OCI-LY7 (cell line): ENCODE measurements around the gene AHSP. TPM values are rescaled to one million over a fixed set of nuclear protein-coding genes. Genes with fewer than 3 reads are reported as not detected.

Experiments
- BruUV-seq: library from RNA; stranded (reverse); fragments of 400-500 nt; replicated peaks from 2 replicates; lab custom pipeline; 2021; lab: Mats Ljungman, UMichigan
- CTCF ChIA-PET: fragments of 300-600 bp; sonication (Branson Sonifier 250); formaldehyde crosslinking; loops from one replicate; lab custom pipeline; 2022; ENCODE audit warnings: antibody characterized with exemption; ENCODE audit not compliant: unreplicated experiment; lab: Charles Lee
- POLR2A ChIA-PET: fragments of 300-600 bp; sonication (Branson Sonifier 250); formaldehyde crosslinking; loops from one replicate; lab custom pipeline; 2022; ENCODE audit warnings: antibody characterized with exemption; lab: Charles Lee
- DNase-seq: peaks from one replicate; pipeline ENCODE4 v3.0.0-alpha.2; 2015; ENCODE audit warnings: low spot score
- H2AFZ ChIP-seq: fragments of 200-600 bp; sonication (generic), shearing (Covaris generic); 2 replicates; pipeline ENCODE4 v1.6.1; 2014; ENCODE audit warnings: mild to moderate bottlenecking, antibody characterized with exemption, low read length, moderate library complexity
- H3K27ac ChIP-seq: fragments of 200-600 bp; sonication (generic); 2 replicates; pipeline ENCODE4 v1.5.1; 2014; ENCODE audit warnings: mixed run types, low read depth, mild to moderate bottlenecking, moderate library complexity, low read length, inconsistent platforms; ENCODE audit not compliant: poor library complexity, severe bottlenecking
- H3K36me3 ChIP-seq: fragments of 200-600 bp; sonication (generic); 2 replicates; pipeline ENCODE4 v1.6.1; 2014; ENCODE audit warnings: mild to moderate bottlenecking, antibody characterized with exemption, low read length, moderate library complexity, mixed read lengths; ENCODE audit not compliant: insufficient read depth
- H3K4me1 ChIP-seq: fragments of 200-600 bp; sonication (generic); 2 replicates; pipeline ENCODE4 v1.5.1; 2014; ENCODE audit warnings: mild to moderate bottlenecking, low read length; ENCODE audit not compliant: insufficient read depth, poor library complexity, severe bottlenecking
- H3K4me2 ChIP-seq: fragments of 200-600 bp; sonication (generic); 2 replicates; pipeline ENCODE4 v1.6.1; 2014; ENCODE audit warnings: mild to moderate bottlenecking, low read length
- H3K4me3 ChIP-seq: fragments of 200-600 bp; sonication (generic); 2 replicates; pipeline ENCODE4 v1.5.1; 2014; ENCODE audit warnings: mild to moderate bottlenecking, low read depth, low read length; ENCODE audit not compliant: poor library complexity, severe bottlenecking
- H3K79me2 ChIP-seq: fragments of 200-600 bp; sonication (generic); 2 replicates; pipeline ENCODE4 v1.6.1; 2016; ENCODE audit warnings: low read depth, mild to moderate bottlenecking, low read length, moderate library complexity, mixed read lengths; ENCODE audit not compliant: insufficient read depth
- H3K9me2 ChIP-seq: fragments of 200-600 bp; sonication (generic); 2 replicates; pipeline ENCODE4 v1.6.1; 2016; ENCODE audit warnings: mild to moderate bottlenecking, low read length, mixed read lengths; ENCODE audit not compliant: insufficient read depth
- H3K9me3 ChIP-seq: fragments of 200-600 bp; sonication (generic); 2 replicates; pipeline ENCODE4 v1.6.1; 2014; ENCODE audit warnings: mild to moderate bottlenecking, mixed run types, low read length, mixed read lengths
- H4K20me1 ChIP-seq: fragments of 200-600 bp; sonication (generic); 2 replicates; pipeline ENCODE4 v1.6.1; 2014; ENCODE audit warnings: mild to moderate bottlenecking, antibody characterized with exemption, low read length, moderate library complexity, mixed read lengths; ENCODE audit not compliant: insufficient read depth
- CTCF ChIP-seq: fragments of 200-600 bp; sonication (generic); conservative IDR thresholded peaks from 2 replicates; pipeline ENCODE4 v1.5.1; 2014; ENCODE audit warnings: mild to moderate bottlenecking, antibody characterized with exemption, low read length, moderate library complexity, mixed read lengths
- EZH2phosphoT487 ChIP-seq: fragments of 200-600 bp; sonication (generic); IDR thresholded peaks from 2 replicates; pipeline ENCODE4 v1.6.1; 2018; ENCODE audit warnings: low read depth, borderline replicate concordance, mild to moderate bottlenecking, mixed run types, antibody characterized with exemption, low read length, moderate library complexity, mixed read lengths
- intact Hi-C: fragments of 100-400 bp; cut with micrococcal nuclease; formaldehyde crosslinking; loops from one replicate; pipeline ENCODE4 v1.10.0; 2022; ENCODE audit not compliant: unreplicated experiment
- total RNA-seq, 2 experiments: library from RNA; depleted of rRNA in 1 of 2; stranded (reverse); fragments of >200 nt in 1 of 2; shearing (Covaris generic) in 1 of 2; gene quantifications; 2 replicates each; pipeline ENCODE4 v1.2.3, GENCODE V29; 2014 to 2022

The AHSP gene
- total RNA-seq, 2 experiments from 2014 or later = not detected

- Histone ChIP-seq H3K9me3 (no peaks in the 10 kb centered on the region), H3K4me1 (no peaks in the 10 kb centered on the region), H3K79me2 (no peaks in the 10 kb centered on the region), H3K4me3 (no peak overlapping the region), H3K36me3 (no peaks in the 10 kb centered on the region), H3K27ac (no peak overlapping the region), H2AFZ (no peak overlapping the region), H3K9me2 (no peaks in the 10 kb centered on the region), H3K4me2 (no peak overlapping the region), H4K20me1 (no peaks in the 10 kb centered on the region)
- no TSS peak for BruUV-seq
- ChIA-PET CTCF (no interaction called here), POLR2A (interaction anchor here (0.7 kb wide), 1 partner anchor 354 kb away, joined by 4 read pairs; no protein-coding TSS in a partner anchor)
- DNase-seq = no peak
- TF ChIP-seq EZH2phosphoT487 (no peak), CTCF (no peak)
- intact Hi-C loops = no loop called here
Observed at GRCh38 chr16:31528523-31529107, 915 bp downstream of the AHSP start.

- POLR2A ChIA-PET = interaction anchor here (0.7 kb wide), 1 partner anchor 353 kb away, joined by 4 read pairs; no protein-coding TSS in a partner anchor
- DNase-seq = no peak
- intact Hi-C loops = no loop called here
Observed at GRCh38 chr16:31529108-31529936, 1.6 kb downstream of the AHSP start.

More at GRCh38 chr16:31529108-31529936, 1.6 kb downstream of the AHSP start:
- no peak for TF ChIP-seq CTCF
- no peak for TF ChIP-seq EZH2phosphoT487
- no TSS peak for BruUV-seq
- Histone ChIP-seq H3K9me3 (no peaks in the 10 kb centered on the region), H3K36me3 (no peaks in the 10 kb centered on the region), H3K4me2 (no peak overlapping the region), H3K27ac (no peak overlapping the region), H2AFZ (no peak overlapping the region), H3K4me3 (no peak overlapping the region), H4K20me1 (no peaks in the 10 kb centered on the region), H3K4me1 (no peaks in the 10 kb centered on the region), H3K79me2 (no peaks in the 10 kb centered on the region), H3K9me2 (no peaks in the 10 kb centered on the region)
- CTCF ChIA-PET = no interaction called here
